HepG2 (cell line): ENCODE data around the gene GPN2. TPM values are rescaled to one million over a fixed set of nuclear protein-coding genes. Genes with fewer than 3 reads are reported as not detected.
A peak's percentile ranks its signal among the peaks of the same experiment; 100 is the strongest.

ENCODE experiments used
- KDM6A ChIP-seq: IDR thresholded peaks from 2 replicates; pipeline ENCODE4 v1.6.1; 2016; ENCODE audit warnings: low read depth
- MATR3 ChIP-seq: sonication (generic); formaldehyde crosslinking; IDR thresholded peaks from 2 replicates; pipeline ENCODE4 v1.4.0; 2020; ENCODE audit warnings: missing genetic modification reagents
- NFYC ChIP-seq: IDR thresholded peaks from 2 replicates; pipeline ENCODE4 v1.6.1; 2016; ENCODE audit warnings: missing genetic modification reagents, missing compliant biosample characterization
- PHF8 ChIP-seq: sonication (generic); formaldehyde crosslinking; IDR thresholded peaks from 2 replicates; pipeline ENCODE4 v1.5.0; 2020; ENCODE audit warnings: missing genetic modification reagents
- RCOR2 ChIP-seq: IDR thresholded peaks from 2 replicates; pipeline ENCODE4 v1.6.1; 2016; ENCODE audit warnings: missing biosample characterization, missing genetic modification reagents
- TCF12 ChIP-seq, 2 experiments: fragments of 450-650 bp in 1 of 2; sonication (generic) in 1 of 2; formaldehyde crosslinking in 1 of 2; IDR thresholded peaks; 2 replicates each; pipeline versions ENCODE4 v1.6.1 to v1.8.0; 2017 to 2022; ENCODE audit warnings: antibody characterized with exemption in 1 of 2, mild to moderate bottlenecking in 1 of 2, missing genetic modification reagents in 1 of 2, moderate library complexity in 1 of 2
- ZNF337 ChIP-seq: sonication (generic); formaldehyde crosslinking; IDR thresholded peaks from 2 replicates; pipeline ENCODE4 v1.5.1; 2020; ENCODE audit warnings: missing genetic modification reagents, low read depth, mild to moderate bottlenecking, borderline replicate concordance
- ZNF430 ChIP-seq: sonication (generic); formaldehyde crosslinking; IDR thresholded peaks from 2 replicates; pipeline ENCODE4 v1.9.0; 2021; ENCODE audit warnings: mild to moderate bottlenecking, missing genetic modification reagents
- ZNF550 ChIP-seq: sonication (generic); formaldehyde crosslinking; IDR thresholded peaks from 2 replicates; pipeline ENCODE4 v1.4.0; 2020; ENCODE audit warnings: mild to moderate bottlenecking, missing genetic modification reagents, borderline replicate concordance
- ZNF883 ChIP-seq: sonication (generic); formaldehyde crosslinking; IDR thresholded peaks from 2 replicates; pipeline ENCODE4 v1.5.1; 2020; ENCODE audit warnings: mild to moderate bottlenecking, missing genetic modification reagents; ENCODE audit errors: not compliant biosample characterization
- ZSCAN25 ChIP-seq: sonication (generic); formaldehyde crosslinking; IDR thresholded peaks from 2 replicates; pipeline ENCODE4 v1.8.0; 2022; ENCODE audit warnings: mild to moderate bottlenecking, missing genetic modification reagents
- polyA plus RNA-seq, 8 experiments: library from polyadenylated mRNA; depleted of rRNA in 3 of 8; stranded (reverse) in 7 of 8; unstranded in 1 of 8; fragments of >200 nt; fragmentation: Illumina TruSeq in 4 of 8; extraction: Trizol in 4 of 8; gene quantifications; 2 replicates each; pipeline versions ENCODE4 v1.2.1 to v1.2.3, GENCODE V29; 2011 to 2016; ENCODE audit warnings: low read depth in 4 of 8, missing spikeins in 1 of 8, mixed read lengths in 1 of 8; ENCODE audit not compliant: insufficient read depth in 1 of 8
- total RNA-seq, 5 experiments: library from RNA; depleted of rRNA; stranded (reverse); fragments of >200 nt; fragmentation: Illumina TruSeq; extraction: Trizol; gene quantifications; 2 replicates each; pipeline ENCODE4 v1.2.3, GENCODE V29; 2016; ENCODE audit warnings: low read depth in 1 of 5
- TF ChIP-seq, protein P1 (sequence below): sonication (generic); formaldehyde crosslinking; IDR thresholded peaks from 2 replicates; pipeline ENCODE4 v1.5.1; 2020; ENCODE audit warnings: mild to moderate bottlenecking, missing genetic modification reagents, moderate library complexity
- TF ChIP-seq, protein P2 (sequence below): IDR thresholded peaks from 2 replicates; pipeline ENCODE4 v1.6.1; 2012; ENCODE audit warnings: low read length, improper control_type of control experiment
- TF ChIP-seq, protein P3 (sequence below): sonication (generic); formaldehyde crosslinking; IDR thresholded peaks from 2 replicates; pipeline ENCODE4 v1.4.0; 2020; ENCODE audit warnings: missing genetic modification reagents
- TF ChIP-seq, protein P4 (sequence below), 2 experiments: fragments of 450-650 bp in 1 of 2; sonication (generic) in 1 of 2; formaldehyde crosslinking; IDR thresholded peaks; 2 replicates each; pipeline versions ENCODE4 v1.5.0 to v1.8.0; 2020 to 2022; ENCODE audit warnings: mild to moderate bottlenecking in 1 of 2, missing genetic modification reagents in 1 of 2

Gene GPN2
- total and polyA plus RNA-seq, 2 of the 13 experiments (the other 11 are each of a cell fraction or from before 2014, with no cell fraction given), result 19.3 to 38.9 TPM

DNA sequence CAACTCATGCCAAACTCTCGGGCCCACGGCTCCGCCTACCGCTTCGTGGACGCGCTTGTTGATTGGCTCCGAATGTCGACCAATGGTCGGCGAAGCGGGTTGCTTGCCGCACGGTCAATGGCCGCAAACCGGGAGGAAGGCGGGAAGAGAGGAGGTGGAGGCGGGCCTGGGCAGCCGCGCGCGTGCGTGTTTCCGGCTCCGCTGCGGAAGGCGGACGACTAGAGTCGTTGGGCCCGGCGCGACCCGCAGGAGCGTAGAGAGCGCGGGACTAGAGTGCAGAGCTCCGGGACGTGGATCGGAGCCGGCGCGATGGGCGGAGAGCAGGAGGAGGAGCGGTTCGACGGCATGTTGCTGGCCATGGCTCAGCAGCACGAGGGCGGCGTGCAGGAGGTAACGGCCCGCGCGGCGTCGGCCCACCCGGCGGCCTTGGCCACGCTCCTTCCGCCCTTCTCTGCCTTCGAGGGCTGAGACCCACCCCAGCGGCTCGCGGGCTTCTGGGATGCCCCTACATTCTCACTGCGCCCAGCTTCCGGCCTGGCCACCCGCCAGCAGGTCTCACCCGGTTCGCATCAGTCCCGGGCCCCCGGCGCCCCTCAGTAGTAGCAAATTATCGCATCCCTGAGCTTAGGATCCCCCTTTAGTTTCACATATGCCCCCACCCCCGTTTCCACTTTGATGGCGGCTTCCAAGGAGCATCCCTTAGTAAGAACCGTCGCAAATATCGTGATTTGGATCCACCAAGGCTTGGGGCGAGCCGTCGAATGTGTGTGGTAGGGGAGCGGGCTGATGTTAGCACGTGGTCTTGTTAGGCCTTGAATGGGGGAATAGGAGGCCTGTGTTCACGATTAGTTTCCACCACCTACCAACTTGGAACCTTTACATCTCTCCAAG, 31.7 kb upstream of the GPN2 start, which contains the start of gene NUDC (continued):
- peak; percentile 91 for TF ChIP-seq ZNF883 (CRISPR knock-in tag)
- no peak for TF ChIP-seq ZNF550
- TF ChIP-seq, protein P1, sequence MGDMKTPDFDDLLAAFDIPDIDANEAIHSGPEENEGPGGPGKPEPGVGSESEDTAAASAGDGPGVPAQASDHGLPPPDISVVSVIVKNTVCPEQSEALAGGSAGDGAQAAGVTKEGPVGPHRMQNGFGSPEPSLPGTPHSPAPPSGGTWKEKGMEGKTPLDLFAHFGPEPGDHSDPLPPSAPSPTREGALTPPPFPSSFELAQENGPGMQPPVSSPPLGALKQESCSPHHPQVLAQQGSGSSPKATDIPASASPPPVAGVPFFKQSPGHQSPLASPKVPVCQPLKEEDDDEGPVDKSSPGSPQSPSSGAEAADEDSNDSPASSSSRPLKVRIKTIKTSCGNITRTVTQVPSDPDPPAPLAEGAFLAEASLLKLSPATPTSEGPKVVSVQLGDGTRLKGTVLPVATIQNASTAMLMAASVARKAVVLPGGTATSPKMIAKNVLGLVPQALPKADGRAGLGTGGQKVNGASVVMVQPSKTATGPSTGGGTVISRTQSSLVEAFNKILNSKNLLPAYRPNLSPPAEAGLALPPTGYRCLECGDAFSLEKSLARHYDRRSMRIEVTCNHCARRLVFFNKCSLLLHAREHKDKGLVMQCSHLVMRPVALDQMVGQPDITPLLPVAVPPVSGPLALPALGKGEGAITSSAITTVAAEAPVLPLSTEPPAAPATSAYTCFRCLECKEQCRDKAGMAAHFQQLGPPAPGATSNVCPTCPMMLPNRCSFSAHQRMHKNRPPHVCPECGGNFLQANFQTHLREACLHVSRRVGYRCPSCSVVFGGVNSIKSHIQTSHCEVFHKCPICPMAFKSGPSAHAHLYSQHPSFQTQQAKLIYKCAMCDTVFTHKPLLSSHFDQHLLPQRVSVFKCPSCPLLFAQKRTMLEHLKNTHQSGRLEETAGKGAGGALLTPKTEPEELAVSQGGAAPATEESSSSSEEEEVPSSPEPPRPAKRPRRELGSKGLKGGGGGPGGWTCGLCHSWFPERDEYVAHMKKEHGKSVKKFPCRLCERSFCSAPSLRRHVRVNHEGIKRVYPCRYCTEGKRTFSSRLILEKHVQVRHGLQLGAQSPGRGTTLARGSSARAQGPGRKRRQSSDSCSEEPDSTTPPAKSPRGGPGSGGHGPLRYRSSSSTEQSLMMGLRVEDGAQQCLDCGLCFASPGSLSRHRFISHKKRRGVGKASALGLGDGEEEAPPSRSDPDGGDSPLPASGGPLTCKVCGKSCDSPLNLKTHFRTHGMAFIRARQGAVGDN (CRISPR knock-in tag), result peak; percentile 100
- TF ChIP-seq TCF12 (IDR thresholded peaks at IDR 0.05), result no peak
- TF ChIP-seq TCF12 (CRISPR knock-in tag; IDR thresholded peaks at IDR 0.05), result 0 out of 2 replicates have a peak, but pooled peaks have one; percentile 69
- TF ChIP-seq RCOR2, result no peak
- peak; percentile 91 for TF ChIP-seq PHF8
- peak; percentile 94 for TF ChIP-seq NFYC (CRISPR knock-in tag)
- TF ChIP-seq, protein P2, sequence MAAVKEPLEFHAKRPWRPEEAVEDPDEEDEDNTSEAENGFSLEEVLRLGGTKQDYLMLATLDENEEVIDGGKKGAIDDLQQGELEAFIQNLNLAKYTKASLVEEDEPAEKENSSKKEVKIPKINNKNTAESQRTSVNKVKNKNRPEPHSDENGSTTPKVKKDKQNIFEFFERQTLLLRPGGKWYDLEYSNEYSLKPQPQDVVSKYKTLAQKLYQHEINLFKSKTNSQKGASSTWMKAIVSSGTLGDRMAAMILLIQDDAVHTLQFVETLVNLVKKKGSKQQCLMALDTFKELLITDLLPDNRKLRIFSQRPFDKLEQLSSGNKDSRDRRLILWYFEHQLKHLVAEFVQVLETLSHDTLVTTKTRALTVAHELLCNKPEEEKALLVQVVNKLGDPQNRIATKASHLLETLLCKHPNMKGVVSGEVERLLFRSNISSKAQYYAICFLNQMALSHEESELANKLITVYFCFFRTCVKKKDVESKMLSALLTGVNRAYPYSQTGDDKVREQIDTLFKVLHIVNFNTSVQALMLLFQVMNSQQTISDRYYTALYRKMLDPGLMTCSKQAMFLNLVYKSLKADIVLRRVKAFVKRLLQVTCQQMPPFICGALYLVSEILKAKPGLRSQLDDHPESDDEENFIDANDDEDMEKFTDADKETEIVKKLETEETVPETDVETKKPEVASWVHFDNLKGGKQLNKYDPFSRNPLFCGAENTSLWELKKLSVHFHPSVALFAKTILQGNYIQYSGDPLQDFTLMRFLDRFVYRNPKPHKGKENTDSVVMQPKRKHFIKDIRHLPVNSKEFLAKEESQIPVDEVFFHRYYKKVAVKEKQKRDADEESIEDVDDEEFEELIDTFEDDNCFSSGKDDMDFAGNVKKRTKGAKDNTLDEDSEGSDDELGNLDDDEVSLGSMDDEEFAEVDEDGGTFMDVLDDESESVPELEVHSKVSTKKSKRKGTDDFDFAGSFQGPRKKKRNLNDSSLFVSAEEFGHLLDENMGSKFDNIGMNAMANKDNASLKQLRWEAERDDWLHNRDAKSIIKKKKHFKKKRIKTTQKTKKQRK, result no peak
- peak; percentile 93 for TF ChIP-seq ZNF430
- TF ChIP-seq KDM6A (CRISPR knock-in tag), result no peak
- TF ChIP-seq, protein P3, sequence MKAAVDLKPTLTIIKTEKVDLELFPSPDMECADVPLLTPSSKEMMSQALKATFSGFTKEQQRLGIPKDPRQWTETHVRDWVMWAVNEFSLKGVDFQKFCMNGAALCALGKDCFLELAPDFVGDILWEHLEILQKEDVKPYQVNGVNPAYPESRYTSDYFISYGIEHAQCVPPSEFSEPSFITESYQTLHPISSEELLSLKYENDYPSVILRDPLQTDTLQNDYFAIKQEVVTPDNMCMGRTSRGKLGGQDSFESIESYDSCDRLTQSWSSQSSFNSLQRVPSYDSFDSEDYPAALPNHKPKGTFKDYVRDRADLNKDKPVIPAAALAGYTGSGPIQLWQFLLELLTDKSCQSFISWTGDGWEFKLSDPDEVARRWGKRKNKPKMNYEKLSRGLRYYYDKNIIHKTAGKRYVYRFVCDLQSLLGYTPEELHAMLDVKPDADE (CRISPR knock-in tag), result no peak; the same call in 1 of the 2 replicates
- peak; percentile 62 for TF ChIP-seq ZSCAN25 (CRISPR knock-in tag)
- TF ChIP-seq, protein P4, sequence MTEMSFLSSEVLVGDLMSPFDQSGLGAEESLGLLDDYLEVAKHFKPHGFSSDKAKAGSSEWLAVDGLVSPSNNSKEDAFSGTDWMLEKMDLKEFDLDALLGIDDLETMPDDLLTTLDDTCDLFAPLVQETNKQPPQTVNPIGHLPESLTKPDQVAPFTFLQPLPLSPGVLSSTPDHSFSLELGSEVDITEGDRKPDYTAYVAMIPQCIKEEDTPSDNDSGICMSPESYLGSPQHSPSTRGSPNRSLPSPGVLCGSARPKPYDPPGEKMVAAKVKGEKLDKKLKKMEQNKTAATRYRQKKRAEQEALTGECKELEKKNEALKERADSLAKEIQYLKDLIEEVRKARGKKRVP (CRISPR knock-in tag; IDR thresholded peaks at IDR 0.05), result peak in 1 of 2 experiments; percentile 37; a peak in 2 of 4 replicates
- TF ChIP-seq ZNF337, result peak; percentile 91; the same call in 1 of the 2 replicates
- TF ChIP-seq MATR3 (CRISPR knock-in tag), result no peak
